GM19099 (cell line): ENCODE results near the gene MYT1.

Experiments used
- POLR2A ChIP-seq: IDR thresholded peaks from 3 replicates; pipeline ENCODE4 v1.6.1; 2011; ENCODE audit warnings: low read depth; ENCODE audit not compliant: insufficient read length; ENCODE audit errors: extremely low read depth

The MYT1 gene

GRCh38 chr20:64139199-64140060 lies 24.8 kb upstream of the MYT1 start:
- no peak for TF ChIP-seq POLR2A

GRCh38 chr20:64140061-64140931 lies 24.0 kb upstream of the MYT1 start:
- no peak for TF ChIP-seq POLR2A

- no peak for TF ChIP-seq POLR2A
These were observed 23.3 kb upstream of the MYT1 start for GRCh38 chr20:64140956-64141355.

- no peak for TF ChIP-seq POLR2A
These were observed 21.7 kb upstream of the MYT1 start for GRCh38 chr20:64142590-64142989.

GRCh38 chr20:64143018-64143801 lies 21.0 kb upstream of the MYT1 start:
- no peak for TF ChIP-seq POLR2A

- no peak for TF ChIP-seq POLR2A
These were observed 19.9 kb upstream of the MYT1 start for GRCh38 chr20:64144144-64144912.

GRCh38 chr20:64145458-64146300 lies 18.6 kb upstream of the MYT1 start:
- no peak for TF ChIP-seq POLR2A

GRCh38 chr20:64146301-64146935 lies 17.8 kb upstream of the MYT1 start:
- no peak for TF ChIP-seq POLR2A

- TF ChIP-seq POLR2A = no peak
These were observed 17.2 kb upstream of the MYT1 start for GRCh38 chr20:64146936-64147477.

- TF ChIP-seq POLR2A = no peak
These were observed 15.7 kb upstream of the MYT1 start for GRCh38 chr20:64148581-64148980.

- TF ChIP-seq POLR2A = no peak
These were observed 15.1 kb upstream of the MYT1 start for GRCh38 chr20:64149141-64149540.

- no peak for TF ChIP-seq POLR2A
These were observed 14.3 kb upstream of the MYT1 start for GRCh38 chr20:64149809-64150560.
